Measurements from ENCODE around the gene CHIT1. TPM values are rescaled to one million over a fixed set of nuclear protein-coding genes. Genes with fewer than 3 reads are reported as not detected.

The CHIT1 gene
- total RNA-seq, 1 experiment from 2014 or later: not detected

DNA sequence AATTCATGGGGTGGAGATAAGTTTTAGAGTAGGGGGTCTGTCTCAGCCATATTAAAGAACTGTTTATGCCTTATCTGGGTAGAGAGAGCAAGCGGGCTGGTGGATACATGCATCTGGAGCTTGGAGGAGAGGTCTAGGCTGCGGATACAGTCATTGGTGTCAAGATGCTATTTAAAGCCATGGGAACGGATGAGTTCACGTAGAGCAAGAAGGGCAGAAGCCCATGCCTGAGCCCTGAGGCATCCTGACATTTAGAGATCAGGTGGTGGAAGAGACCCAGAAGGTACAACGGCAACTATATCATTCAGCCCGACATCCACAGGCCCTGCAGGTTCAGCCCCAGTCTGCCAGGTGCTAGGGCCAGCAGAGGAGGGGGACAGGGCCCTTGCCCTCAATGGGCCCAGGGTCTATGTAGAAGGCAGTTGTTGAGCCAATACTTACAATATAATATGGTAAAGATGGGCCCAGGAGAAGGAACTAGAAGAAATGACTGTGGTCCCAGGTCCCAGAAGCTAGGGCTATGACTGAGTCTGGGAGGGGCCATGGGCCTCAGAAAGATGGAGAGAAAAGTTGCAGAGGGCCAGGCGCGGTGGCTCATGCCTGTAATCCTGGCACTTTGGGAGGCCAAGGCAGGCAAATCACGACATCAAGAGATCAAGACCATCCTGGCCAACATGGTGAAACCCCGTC, 27.8 kb downstream of the CHIT1 start:
- CTCF ChIA-PET: no interaction called here
- Histone ChIP-seq H3K27me3 (ENCODE audit: control insufficient read depth, insufficient read depth, low read length) (peaks cover 6% of the 10 kb centered on the region; the same call in 1 of the 2 replicates), H3K36me3 (ENCODE audit: control insufficient read depth, insufficient read depth, low read length) (no peaks in the 10 kb centered on the region), H3K4me3 (ENCODE audit: low read depth in 2 of 2, low read length in 2 of 2) (no peak overlapping the region), H3K27ac (ENCODE audit: low read length) (no peak overlapping the region), H3K4me1 (ENCODE audit: control insufficient read depth, insufficient read depth, low read length) (no peaks in the 10 kb centered on the region), H3K9me3 (ENCODE audit: control insufficient read depth, insufficient read depth, low read depth, low read length) (no peaks in the 10 kb centered on the region)
- POLR2A ChIA-PET: no interaction called here
- ATAC-seq: no peak
- DNase-seq (ENCODE audit: low read depth, low spot score): no peak
- in situ Hi-C loops (cut with HindIII; ENCODE audit: low pct_unique_long_range_greater_than_20kb, low sequenced_read_pairs) (no loop called here), intact Hi-C loops (cut with micrococcal nuclease; ENCODE audit: unreplicated experiment) (no loop called here)
- BruUV-seq (replicated peaks): no TSS peak
- TF ChIP-seq TCF7L2 (IDR thresholded peaks at IDR 0.05; ENCODE audit: low read depth, low read length) (no peak), SIN3A (IDR thresholded peaks at IDR 0.05; ENCODE audit: borderline replicate concordance, insufficient read depth, low read depth, low read length) (no peak)
- TF ChIP-seq, protein P1, sequence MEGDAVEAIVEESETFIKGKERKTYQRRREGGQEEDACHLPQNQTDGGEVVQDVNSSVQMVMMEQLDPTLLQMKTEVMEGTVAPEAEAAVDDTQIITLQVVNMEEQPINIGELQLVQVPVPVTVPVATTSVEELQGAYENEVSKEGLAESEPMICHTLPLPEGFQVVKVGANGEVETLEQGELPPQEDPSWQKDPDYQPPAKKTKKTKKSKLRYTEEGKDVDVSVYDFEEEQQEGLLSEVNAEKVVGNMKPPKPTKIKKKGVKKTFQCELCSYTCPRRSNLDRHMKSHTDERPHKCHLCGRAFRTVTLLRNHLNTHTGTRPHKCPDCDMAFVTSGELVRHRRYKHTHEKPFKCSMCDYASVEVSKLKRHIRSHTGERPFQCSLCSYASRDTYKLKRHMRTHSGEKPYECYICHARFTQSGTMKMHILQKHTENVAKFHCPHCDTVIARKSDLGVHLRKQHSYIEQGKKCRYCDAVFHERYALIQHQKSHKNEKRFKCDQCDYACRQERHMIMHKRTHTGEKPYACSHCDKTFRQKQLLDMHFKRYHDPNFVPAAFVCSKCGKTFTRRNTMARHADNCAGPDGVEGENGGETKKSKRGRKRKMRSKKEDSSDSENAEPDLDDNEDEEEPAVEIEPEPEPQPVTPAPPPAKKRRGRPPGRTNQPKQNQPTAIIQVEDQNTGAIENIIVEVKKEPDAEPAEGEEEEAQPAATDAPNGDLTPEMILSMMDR (IDR thresholded peaks at IDR 0.05): no peak
- TF ChIP-seq, protein P2, sequence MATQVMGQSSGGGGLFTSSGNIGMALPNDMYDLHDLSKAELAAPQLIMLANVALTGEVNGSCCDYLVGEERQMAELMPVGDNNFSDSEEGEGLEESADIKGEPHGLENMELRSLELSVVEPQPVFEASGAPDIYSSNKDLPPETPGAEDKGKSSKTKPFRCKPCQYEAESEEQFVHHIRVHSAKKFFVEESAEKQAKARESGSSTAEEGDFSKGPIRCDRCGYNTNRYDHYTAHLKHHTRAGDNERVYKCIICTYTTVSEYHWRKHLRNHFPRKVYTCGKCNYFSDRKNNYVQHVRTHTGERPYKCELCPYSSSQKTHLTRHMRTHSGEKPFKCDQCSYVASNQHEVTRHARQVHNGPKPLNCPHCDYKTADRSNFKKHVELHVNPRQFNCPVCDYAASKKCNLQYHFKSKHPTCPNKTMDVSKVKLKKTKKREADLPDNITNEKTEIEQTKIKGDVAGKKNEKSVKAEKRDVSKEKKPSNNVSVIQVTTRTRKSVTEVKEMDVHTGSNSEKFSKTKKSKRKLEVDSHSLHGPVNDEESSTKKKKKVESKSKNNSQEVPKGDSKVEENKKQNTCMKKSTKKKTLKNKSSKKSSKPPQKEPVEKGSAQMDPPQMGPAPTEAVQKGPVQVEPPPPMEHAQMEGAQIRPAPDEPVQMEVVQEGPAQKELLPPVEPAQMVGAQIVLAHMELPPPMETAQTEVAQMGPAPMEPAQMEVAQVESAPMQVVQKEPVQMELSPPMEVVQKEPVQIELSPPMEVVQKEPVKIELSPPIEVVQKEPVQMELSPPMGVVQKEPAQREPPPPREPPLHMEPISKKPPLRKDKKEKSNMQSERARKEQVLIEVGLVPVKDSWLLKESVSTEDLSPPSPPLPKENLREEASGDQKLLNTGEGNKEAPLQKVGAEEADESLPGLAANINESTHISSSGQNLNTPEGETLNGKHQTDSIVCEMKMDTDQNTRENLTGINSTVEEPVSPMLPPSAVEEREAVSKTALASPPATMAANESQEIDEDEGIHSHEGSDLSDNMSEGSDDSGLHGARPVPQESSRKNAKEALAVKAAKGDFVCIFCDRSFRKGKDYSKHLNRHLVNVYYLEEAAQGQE (IDR thresholded peaks at IDR 0.05; ENCODE audit: insufficient read depth in 1 of 2, low read depth in 2 of 2, low read length in 1 of 2): no peak

DNA sequence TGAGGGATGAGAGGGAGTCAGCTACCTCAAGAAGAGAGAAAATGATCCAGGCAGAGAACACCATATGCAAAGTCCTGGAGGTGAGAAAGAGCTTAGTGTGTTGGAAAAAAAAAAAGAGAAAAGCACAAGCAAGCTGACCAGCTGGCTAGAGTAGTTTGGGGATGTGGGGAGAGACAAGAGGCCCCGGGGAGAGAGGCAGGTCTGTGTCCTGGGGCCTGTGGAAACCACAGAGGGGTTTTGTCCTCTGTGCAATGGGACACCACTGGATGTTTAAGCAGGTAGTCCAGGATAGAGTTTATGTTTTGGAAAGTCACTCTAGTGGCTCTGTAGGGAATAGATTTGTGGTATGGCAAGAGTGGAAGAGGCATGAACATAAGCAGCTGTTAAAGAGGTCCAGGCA, 28.6 kb downstream of the CHIT1 start:
- H3K4me1 ChIP-seq (ENCODE audit: control insufficient read depth, insufficient read depth, low read length): no peaks in the 10 kb centered on the region
- no TSS peak for BruUV-seq (replicated peaks)
- intact Hi-C loops (cut with micrococcal nuclease; ENCODE audit: unreplicated experiment) (no loop called here), in situ Hi-C loops (cut with HindIII; ENCODE audit: low pct_unique_long_range_greater_than_20kb, low sequenced_read_pairs) (no loop called here)
- H3K4me3 ChIP-seq (ENCODE audit: low read depth in 2 of 2, low read length in 2 of 2): no peak overlapping the region
- H3K36me3 ChIP-seq (ENCODE audit: control insufficient read depth, insufficient read depth, low read length): no peaks in the 10 kb centered on the region
- CTCF ChIA-PET: interaction anchor here (0.8 kb wide), 1 partner anchor 15 kb away, joined by 3 read pairs; no protein-coding TSS in a partner anchor
- POLR2A ChIA-PET: no interaction called here
- peaks cover 6% of the 10 kb centered on the region; the same call in 1 of the 2 replicates for H3K27me3 ChIP-seq (ENCODE audit: control insufficient read depth, insufficient read depth, low read length)
- TF ChIP-seq SIN3A (IDR thresholded peaks at IDR 0.05; ENCODE audit: borderline replicate concordance, insufficient read depth, low read depth, low read length): no peak
- TF ChIP-seq, protein P2 (IDR thresholded peaks at IDR 0.05; ENCODE audit: insufficient read depth in 1 of 2, low read depth in 2 of 2, low read length in 1 of 2): no peak
- no peak for DNase-seq (ENCODE audit: low read depth, low spot score)
- ATAC-seq: no peak
- H3K9me3 ChIP-seq (ENCODE audit: control insufficient read depth, insufficient read depth, low read depth, low read length): no peaks in the 10 kb centered on the region
- no peak overlapping the region for H3K27ac ChIP-seq (ENCODE audit: low read length)

Measured in Panc1 (cell line).